ENCODE measurements around the gene PEAK3.

DNA sequence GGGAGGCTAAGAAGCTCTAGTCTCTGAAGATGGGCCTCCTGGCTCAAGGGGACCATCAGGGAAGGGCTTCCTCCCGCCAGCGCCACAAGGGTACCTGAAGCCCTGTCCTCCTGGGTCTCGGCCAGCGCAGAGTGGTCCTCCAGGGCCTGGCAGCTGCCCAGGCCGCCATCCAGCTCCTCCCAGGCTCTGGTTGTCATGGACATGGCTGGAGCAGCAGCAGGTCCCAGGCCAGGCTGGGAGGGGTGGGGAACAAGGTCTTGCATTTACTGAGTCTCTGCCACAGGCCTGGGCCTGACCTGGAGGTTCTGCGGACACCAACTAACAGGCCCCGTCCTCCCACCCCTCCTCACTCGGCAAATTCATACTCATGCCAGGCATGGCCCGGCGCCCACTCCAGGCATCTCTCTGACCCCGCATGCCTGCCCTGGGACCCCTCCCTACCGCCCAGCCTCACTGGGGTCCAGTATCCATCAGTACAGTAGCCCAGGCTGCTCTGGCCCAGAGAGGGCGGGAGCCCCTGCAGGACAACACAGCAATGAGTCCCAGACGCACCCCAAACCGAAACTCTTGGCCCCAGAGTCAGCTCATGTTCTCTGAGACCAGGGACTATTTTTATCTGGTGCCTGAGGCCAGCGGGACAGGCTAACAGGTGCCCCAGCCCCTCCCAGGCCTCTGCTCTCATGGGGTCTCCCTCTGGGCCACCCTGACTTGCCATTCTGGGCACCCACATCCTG is 26.7 kb downstream of the PEAK3 start:
- TF ChIP-seq, protein P1, sequence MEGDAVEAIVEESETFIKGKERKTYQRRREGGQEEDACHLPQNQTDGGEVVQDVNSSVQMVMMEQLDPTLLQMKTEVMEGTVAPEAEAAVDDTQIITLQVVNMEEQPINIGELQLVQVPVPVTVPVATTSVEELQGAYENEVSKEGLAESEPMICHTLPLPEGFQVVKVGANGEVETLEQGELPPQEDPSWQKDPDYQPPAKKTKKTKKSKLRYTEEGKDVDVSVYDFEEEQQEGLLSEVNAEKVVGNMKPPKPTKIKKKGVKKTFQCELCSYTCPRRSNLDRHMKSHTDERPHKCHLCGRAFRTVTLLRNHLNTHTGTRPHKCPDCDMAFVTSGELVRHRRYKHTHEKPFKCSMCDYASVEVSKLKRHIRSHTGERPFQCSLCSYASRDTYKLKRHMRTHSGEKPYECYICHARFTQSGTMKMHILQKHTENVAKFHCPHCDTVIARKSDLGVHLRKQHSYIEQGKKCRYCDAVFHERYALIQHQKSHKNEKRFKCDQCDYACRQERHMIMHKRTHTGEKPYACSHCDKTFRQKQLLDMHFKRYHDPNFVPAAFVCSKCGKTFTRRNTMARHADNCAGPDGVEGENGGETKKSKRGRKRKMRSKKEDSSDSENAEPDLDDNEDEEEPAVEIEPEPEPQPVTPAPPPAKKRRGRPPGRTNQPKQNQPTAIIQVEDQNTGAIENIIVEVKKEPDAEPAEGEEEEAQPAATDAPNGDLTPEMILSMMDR (conservative IDR thresholded peaks at IDR 0.05 in 1 of 2, IDR thresholded peaks at IDR 0.05 in 1 of 2; ENCODE audit: low read depth in 1 of 2, low read length in 2 of 2) = no peak
- TF ChIP-seq EZH2 (IDR thresholded peaks at IDR 0.05; ENCODE audit: low read length, missing control alignments) = no peak
